ENCODE measurements around the gene FARP2.
"Not testable (repeated sequence)": the region's sequence is repeated elsewhere in the genome, so short reads cannot be mapped to it uniquely, and the experiment has no call there.

FARP2 gene

GRCh38 chr2:241522477-241522876 is 166.4 kb downstream of the FARP2 start:
- no peaks in the 10 kb centered on the region for H3K27me3 ChIP-seq (ENCODE audit: low read depth, low read length)
- no peaks in the 10 kb centered on the region for H3K4me1 ChIP-seq (ENCODE audit: low read length)
- no peaks in the 10 kb centered on the region for H3K36me3 ChIP-seq (replicated peaks; ENCODE audit: low read depth, low read length)
- TF ChIP-seq CTCF (IDR thresholded peaks at IDR 0.05; ENCODE audit: low read depth, low read length), result no peak
- TF ChIP-seq EZH2phosphoT487 (IDR thresholded peaks at IDR 0.05; ENCODE audit: low read depth), result no peak
- no peak overlapping the region for H3K27ac ChIP-seq (ENCODE audit: low read length)
- no peak overlapping the region for H3K9ac ChIP-seq (ENCODE audit: low read length)
- H3K79me2 ChIP-seq (ENCODE audit: low read length), result no peaks in the 10 kb centered on the region
- H3K4me2 ChIP-seq (ENCODE audit: low read length), result no peak overlapping the region
- no peak overlapping the region for H3K4me3 ChIP-seq (ENCODE audit: low read length)
- H3K9me3 ChIP-seq (ENCODE audit: insufficient read depth, low read length), result no peaks in the 10 kb centered on the region
- H2AFZ ChIP-seq (ENCODE audit: low read depth, low read length), result no peak overlapping the region
- no peaks in the 10 kb centered on the region for H4K20me1 ChIP-seq (ENCODE audit: insufficient read depth, low read length)

GRCh38 chr2:241525818-241526780 is 170.0 kb downstream of the FARP2 start:
- not testable (repeated sequence) for H3K4me1 ChIP-seq (ENCODE audit: low read length); H2AFZ ChIP-seq (ENCODE audit: low read depth, low read length); H3K4me2 ChIP-seq (ENCODE audit: low read length); H4K20me1 ChIP-seq (ENCODE audit: insufficient read depth, low read length); H3K4me3 ChIP-seq (ENCODE audit: low read length); H3K9ac ChIP-seq (ENCODE audit: low read length); H3K79me2 ChIP-seq (ENCODE audit: low read length); H3K27ac ChIP-seq (ENCODE audit: low read length); H3K36me3 ChIP-seq (replicated peaks; ENCODE audit: low read depth, low read length); H3K9me3 ChIP-seq (ENCODE audit: insufficient read depth, low read length); H3K27me3 ChIP-seq (ENCODE audit: low read depth, low read length)

GRCh38 chr2:241530571-241530970 is 174.5 kb downstream of the FARP2 start:
- H3K9me3 ChIP-seq (ENCODE audit: insufficient read depth, low read length), result no peaks in the 10 kb centered on the region
- no peaks in the 10 kb centered on the region for H3K27me3 ChIP-seq (ENCODE audit: low read depth, low read length)
- H3K4me3 ChIP-seq (ENCODE audit: low read length), result no peak overlapping the region
- H3K4me2 ChIP-seq (ENCODE audit: low read length), result no peak overlapping the region
- H2AFZ ChIP-seq (ENCODE audit: low read depth, low read length), result no peak overlapping the region
- no peak overlapping the region for H3K27ac ChIP-seq (ENCODE audit: low read length)
- H3K4me1 ChIP-seq (ENCODE audit: low read length), result peaks cover 15% of the 10 kb centered on the region
- no peaks in the 10 kb centered on the region for H3K36me3 ChIP-seq (replicated peaks; ENCODE audit: low read depth, low read length)
- H3K79me2 ChIP-seq (ENCODE audit: low read length), result no peaks in the 10 kb centered on the region
- no peak overlapping the region for H3K9ac ChIP-seq (ENCODE audit: low read length)
- TF ChIP-seq EZH2phosphoT487 (IDR thresholded peaks at IDR 0.05; ENCODE audit: low read depth), result no peak
- TF ChIP-seq CTCF (IDR thresholded peaks at IDR 0.05; ENCODE audit: low read depth, low read length), result no peak
- no peaks in the 10 kb centered on the region for H4K20me1 ChIP-seq (ENCODE audit: insufficient read depth, low read length)

- no peak overlapping the region for H3K9ac ChIP-seq (ENCODE audit: low read length)
- no peak overlapping the region for H3K27ac ChIP-seq (ENCODE audit: low read length)
Observed at GRCh38 chr2:241531161-241531722, 175.2 kb downstream of the FARP2 start.

GRCh38 chr2:241532168-241532567 is 176.1 kb downstream of the FARP2 start:
- Histone ChIP-seq H3K36me3 (replicated peaks; ENCODE audit: low read depth, low read length) (no peaks in the 10 kb centered on the region), H4K20me1 (ENCODE audit: insufficient read depth, low read length) (no peaks in the 10 kb centered on the region), H3K27ac (ENCODE audit: low read length) (no peak overlapping the region), H3K9me3 (ENCODE audit: insufficient read depth, low read length) (no peaks in the 10 kb centered on the region), H3K4me2 (ENCODE audit: low read length) (no peak overlapping the region), H3K4me1 (ENCODE audit: low read length) (peaks cover 15% of the 10 kb centered on the region), H3K4me3 (ENCODE audit: low read length) (no peak overlapping the region), H3K27me3 (ENCODE audit: low read depth, low read length) (no peaks in the 10 kb centered on the region), H2AFZ (ENCODE audit: low read depth, low read length) (no peak overlapping the region), H3K9ac (ENCODE audit: low read length) (no peak overlapping the region), H3K79me2 (ENCODE audit: low read length) (no peaks in the 10 kb centered on the region)
- no peak for TF ChIP-seq CTCF (IDR thresholded peaks at IDR 0.05; ENCODE audit: low read depth, low read length)
- no peak for TF ChIP-seq EZH2phosphoT487 (IDR thresholded peaks at IDR 0.05; ENCODE audit: low read depth)

More at GRCh38 chr2:241531161-241531722, 175.2 kb downstream of the FARP2 start:
- Histone ChIP-seq H2AFZ (ENCODE audit: low read depth, low read length) (no peak overlapping the region), H3K79me2 (ENCODE audit: low read length) (no peaks in the 10 kb centered on the region), H3K4me2 (ENCODE audit: low read length) (no peak overlapping the region), H3K36me3 (replicated peaks; ENCODE audit: low read depth, low read length) (no peaks in the 10 kb centered on the region), H4K20me1 (ENCODE audit: insufficient read depth, low read length) (no peaks in the 10 kb centered on the region), H3K27me3 (ENCODE audit: low read depth, low read length) (no peaks in the 10 kb centered on the region), H3K9me3 (ENCODE audit: insufficient read depth, low read length) (no peaks in the 10 kb centered on the region), H3K4me1 (ENCODE audit: low read length) (peaks cover 15% of the 10 kb centered on the region), H3K4me3 (ENCODE audit: low read length) (no peak overlapping the region)
- no peak for TF ChIP-seq EZH2phosphoT487 (IDR thresholded peaks at IDR 0.05; ENCODE audit: low read depth)
